Stimulated activated CD8-positive, alpha-beta memory T cell treated with anti-CD3 and anti-CD28 coated beads, Interleukin-12 subunit alpha, Interleukin-12 subunit beta, amount 100 ng/mL, for 24 hours (primary cell): ENCODE results near the gene INO80D.
"Not testable (repeated sequence)": the region's sequence is repeated elsewhere in the genome, so short reads cannot be mapped to it uniquely, and the experiment has no call there.

Experiments
- DNase-seq: peaks from one replicate; pipeline ENCODE4 v3.0.0-alpha.2; 2020; ENCODE audit errors: extremely low read depth

Gene INO80D

DNA sequence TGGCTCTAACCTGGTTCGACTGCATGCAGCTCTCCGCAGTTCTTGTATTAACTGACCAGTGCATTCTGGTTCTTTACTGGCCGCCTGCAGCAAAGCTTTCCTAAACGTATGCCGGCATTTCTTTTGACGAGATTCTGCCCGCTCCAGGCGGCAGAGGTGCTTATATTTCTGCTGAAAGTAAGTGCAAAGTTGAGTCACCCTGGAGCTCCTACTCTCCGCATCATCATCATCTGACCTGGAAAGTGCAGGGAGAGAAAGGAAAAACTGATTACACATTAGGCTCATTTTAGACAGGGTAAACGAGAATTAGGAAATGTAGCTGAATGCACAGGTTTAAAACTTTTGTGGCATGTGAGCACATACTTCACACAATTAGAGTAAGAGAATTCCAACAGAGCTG lies 57.9 kb downstream of the INO80D start:
- DNase-seq, result no peak

DNA sequence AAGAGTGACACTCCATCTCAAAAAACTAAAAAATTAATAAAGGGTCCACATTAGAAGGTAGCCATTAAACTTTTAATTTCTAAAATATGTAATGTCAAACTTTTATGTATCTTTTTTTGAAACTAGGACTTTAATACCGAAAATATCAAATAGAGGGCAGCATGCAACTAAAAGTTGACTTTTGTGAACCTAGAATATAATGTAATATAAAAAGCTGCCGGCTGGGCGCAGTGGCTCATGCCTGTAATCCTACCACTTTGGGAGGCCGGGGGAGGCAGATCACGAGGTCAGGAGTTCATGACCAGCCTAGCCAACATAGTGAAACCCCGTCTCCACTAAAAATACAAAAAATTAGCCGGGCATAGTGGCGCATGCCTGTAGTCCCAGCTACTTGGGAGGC lies 62.8 kb downstream of the INO80D start:
- no peak for DNase-seq

DNA sequence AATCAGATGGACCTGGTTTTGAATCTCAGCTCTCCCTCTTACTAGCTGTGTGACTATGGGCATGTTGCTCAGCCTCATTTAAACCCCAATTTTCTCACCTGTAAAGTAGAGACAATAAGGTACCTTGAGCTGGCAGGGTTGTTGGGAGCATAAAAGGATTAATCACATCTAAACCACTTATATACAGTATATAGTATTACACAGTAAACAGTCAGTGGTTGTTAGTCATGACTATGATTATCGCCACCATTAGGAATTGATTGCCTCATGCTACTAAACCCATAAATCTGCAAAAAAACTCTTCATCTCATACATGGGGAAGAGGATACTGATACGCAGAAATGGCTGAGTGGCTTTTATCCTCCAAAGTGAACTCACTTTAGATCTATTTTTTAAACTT lies 65.8 kb downstream of the INO80D start:
- no peak for DNase-seq

DNA sequence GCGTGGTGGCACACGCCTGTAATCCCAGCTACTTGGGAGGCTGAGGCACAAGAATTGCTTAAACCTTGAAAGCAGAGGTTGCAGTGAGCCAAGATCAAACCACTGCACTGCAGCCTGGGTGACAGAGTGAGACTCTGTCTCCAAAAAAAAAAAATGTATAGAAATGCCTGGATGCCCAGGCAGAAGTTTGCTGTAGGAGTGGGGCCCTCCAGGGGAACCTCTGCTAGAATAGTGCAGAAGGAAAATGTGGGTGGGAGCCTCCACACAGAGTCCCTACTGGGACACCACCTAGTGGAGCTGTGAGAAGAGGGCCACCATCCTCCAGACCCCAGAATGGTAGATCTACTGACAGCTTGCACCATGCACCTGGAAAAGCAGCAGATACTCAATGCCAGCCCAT lies 70.2 kb downstream of the INO80D start:
- not testable (repeated sequence) for DNase-seq

DNA sequence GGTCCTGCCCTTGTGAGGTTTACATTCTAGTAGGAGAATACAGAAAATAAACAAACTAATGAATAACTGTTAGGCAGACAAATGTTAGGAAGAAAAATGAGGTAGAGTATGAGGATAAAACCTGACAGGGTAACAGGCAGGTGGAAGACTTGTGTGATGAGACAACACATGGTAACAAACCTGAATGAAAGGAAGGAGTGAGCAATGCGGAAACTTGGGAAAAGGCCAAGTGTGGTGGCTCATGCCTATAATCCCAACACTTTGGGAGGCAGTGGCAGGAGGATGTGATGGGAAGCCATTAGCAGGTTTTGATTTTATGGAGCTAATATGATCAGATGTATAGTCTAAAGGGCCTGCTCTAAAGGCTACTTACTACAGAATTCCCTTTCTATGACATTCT lies 74.2 kb downstream of the INO80D start:
- DNase-seq, result no peak

DNA sequence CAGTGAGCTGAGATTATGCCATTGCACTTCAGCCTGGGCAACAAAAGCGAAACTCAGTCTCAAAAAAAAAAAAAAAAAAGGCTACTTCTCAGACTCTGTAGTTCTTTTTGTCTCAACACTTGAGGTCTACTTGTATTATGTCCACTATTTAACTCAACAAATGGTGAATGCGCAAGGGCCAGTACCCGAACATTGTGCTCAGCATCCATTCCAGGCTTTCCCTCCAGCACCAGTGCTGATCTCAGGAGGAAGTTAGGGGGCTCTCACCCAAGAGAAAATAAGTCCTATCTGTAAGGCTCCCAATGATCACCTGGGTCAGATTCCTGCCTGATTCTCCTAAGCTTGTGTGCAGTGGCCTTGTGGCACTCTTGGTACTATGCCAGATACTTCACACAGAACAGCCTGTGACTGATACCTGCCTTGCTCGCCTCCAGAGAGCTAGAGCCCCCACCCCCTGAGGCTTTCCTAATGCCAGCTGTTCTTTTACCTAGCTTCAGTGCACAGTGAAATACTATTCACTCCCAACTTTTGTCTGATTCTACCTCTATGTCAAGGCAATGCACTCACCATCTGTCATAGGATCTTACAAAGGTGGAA lies 74.9 kb downstream of the INO80D start:
- DNase-seq, result no peak

DNA sequence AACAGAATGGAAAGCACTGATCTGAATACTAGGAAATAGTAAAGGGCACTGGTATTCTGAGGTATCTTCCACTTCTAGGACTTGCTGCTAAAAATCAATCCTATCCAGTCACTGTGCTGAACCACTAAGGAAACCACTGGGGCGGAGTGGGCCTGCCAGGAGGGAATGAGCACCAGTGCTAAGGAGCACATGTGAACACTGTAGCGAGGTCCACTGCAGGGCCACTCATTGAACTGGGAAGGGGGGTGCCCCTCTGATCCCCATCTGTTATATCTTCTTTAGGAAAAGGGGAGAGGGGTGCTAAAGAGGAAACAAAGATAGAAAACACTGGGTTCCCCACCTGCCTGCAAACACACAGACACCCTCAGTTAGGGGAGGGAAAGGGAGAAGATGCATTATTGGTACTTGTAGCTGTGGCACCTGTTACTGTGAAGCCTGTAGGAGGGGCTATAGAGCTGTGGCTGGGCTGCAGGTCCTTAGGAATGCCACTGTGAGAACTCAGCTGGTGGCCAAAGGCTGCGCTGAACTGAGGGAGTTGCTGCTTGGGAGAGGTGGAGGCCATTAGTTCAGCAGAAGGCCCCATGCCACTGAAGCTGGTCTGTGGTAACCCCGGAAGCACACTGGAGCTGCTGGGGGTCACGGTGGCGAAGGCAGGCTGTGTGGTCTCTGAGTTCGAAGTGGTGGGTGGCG lies 81.8 kb downstream of the INO80D start:
- no peak for DNase-seq

DNA sequence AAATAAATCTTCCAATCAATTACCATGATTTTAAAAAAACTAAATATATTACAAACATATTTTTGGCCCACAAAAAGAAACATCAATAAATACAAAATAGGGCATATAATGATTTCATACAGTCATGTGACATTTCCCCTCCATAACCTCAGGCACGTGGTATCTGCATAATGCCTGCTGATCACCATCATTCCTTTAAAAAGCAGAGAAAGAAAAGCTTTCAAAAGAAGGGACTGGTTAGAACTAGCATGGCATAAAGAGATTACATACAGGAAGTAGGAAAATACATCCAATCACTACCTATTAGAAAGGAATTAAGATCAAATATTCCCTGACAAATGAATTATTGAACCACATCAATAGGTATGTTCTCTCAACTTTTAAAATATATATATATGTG lies 83.5 kb downstream of the INO80D start:
- no peak for DNase-seq

DNA sequence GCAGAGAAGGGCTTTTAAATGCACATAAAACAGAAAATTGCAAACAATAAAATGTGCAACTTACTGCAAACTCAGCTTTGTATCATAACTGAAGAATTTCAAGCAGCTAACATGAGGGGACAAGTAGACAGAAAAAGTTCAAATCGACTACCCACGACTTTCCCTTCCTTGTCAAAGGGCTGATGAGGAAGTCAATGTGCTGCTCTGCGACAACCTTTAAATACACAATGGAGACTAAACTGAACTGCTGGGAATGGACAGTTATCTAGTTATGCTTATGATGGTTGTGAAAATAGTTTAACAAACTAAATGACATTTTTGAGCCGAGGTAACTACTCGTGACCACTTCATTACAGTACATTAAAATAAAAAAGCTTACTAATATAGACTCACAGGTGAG lies 84.1 kb downstream of the INO80D start:
- DNase-seq, result no peak

DNA sequence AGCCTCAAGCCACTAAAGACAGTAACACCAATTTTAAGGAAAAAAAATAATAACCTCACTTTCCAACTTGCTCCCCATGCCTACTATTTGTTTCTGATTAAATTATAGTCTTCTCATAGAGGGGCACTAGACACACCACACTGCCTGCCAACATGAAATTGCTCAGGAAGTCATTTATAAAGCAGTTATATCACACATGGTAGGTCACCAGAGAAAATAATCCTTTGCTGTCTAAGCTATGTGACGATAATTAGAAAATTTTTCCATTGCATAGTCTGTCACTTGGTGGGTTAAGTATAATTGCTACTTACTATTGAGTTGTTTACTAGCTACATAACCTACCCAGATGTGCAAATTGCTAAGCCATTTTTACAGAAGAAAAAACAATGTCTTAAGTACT lies 85.2 kb downstream of the INO80D start:
- no peak for DNase-seq

DNA sequence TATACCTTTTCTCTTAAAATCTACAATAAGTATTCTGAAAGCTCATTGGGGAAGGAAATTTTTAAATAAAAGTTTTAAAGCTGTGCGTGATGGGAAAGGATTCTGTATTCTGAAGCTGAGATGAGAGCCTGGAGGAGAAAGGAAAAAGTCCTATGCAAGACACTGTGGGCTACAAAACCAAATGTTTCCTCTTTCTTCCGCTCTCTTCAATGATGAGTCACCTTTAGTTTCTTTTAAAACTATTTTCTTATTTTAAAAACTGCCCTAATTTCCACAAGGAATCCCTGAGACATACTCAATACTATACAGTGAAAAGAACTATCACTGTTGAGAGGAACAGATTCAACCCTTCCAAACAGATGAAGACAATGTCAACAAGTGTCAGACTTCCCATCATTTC lies 87.4 kb downstream of the INO80D start:
- no peak for DNase-seq

DNA sequence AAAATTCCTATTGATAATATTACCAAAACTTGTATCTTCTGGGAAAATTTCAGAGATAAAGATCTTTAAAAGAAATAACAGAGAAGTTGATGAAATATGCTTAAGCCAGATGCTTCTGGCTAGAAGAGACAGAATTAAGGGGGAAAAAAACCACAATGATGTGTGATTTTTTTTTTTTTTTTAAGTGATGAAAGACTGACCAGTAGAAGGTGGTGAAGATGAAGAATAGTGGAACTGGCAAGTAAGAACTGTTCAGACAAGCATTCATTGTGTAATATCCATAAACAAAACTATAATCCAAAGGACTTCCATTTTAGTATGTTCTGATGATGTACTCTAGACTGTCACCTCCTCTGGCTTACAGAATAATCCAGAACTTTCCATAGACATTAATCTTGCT lies 89.8 kb downstream of the INO80D start:
- DNase-seq, result no peak

DNA sequence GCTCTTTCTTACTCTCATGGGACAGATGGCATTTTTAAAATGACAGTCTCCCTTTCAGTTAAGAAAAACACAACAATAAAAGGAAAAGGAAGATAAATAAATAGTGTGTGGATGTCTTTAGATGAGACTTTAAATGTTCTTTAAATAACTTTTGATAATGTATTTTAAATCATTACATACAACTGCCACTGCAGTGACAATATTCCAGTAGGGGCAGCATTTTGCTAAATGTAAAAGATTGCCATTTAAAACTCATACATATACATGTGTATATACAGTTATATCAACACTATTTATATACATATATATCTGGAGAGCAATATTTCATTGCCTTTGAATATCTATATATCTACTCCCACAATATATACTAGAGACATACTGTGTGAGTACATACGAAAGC lies 90.7 kb downstream of the INO80D start:
- no peak for DNase-seq

DNA sequence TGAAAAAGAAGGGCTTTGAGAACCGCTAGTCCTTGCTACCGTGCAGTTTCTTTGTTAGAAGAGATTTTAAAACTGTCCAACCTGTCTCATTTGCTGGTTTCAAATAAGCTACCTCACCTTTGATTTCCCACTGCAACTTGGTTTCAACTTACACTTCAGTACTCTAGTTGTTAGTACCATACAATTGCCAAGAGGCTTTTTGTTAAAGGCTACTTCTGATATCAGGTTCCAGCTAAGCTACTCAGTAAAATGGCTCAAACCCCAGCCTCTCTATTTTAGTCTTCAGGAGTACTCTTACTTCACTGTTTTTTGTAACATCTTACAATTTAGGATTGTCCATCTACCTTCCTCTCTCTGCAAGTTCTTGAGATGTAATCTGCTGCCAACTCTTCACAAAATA lies 91.6 kb downstream of the INO80D start:
- no peak for DNase-seq

DNA sequence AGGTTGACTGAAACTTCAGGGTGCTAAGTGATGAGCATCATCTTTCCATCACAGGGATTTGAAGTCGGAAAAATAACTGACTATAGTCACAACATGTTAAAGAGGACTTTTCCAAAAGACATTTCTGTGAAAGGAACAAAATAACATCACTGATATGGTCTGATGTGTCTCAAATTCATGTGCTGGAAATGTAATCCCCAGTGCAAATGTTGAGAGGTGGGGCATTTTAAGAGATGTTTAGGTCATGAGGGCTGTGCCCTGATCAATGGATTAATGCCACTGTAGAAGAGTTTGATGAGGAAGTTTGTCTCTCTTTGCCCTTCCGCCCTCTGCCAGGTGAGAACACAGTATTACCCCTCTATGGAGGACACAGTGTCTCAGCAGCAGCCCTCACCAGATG lies 95.9 kb downstream of the INO80D start:
- no peak for DNase-seq

DNA sequence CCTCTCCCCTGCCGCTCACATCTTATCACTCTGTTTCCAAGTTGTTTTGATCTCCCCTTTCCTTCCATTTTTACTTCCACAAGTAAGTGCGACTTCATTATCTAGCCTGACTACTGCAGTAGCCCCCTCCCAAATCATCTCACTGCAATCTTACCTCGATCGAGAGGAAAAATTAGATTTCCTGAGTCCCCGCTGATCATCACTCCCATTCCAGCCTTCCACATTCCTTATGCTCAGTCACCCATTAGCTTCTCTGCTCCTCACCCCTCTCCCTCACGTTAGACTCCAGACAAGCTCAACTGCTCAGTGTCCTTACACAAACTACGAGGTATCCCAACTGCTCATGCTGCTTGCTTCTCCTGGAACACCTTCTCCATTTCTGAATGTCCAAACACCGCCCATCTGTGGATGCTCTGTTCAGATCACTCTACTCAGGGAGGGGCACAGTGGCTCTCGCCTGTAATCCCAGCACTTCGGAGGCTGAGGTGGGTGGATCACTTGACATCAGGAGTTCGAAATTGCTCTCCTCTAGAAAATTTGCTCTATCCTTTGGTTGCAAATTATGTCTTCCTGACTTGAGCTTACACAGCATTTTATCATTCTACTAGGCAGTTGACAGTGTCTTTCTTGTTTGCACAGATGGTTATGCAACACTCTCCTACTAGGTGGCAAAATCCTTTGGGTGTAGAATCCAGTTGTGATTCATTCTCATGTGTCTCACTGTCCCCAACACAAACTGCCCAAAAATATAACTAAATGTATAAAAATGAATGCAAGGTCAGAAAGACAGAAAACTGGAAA lies 96.5 kb downstream of the INO80D start:
- DNase-seq, result no peak

DNA sequence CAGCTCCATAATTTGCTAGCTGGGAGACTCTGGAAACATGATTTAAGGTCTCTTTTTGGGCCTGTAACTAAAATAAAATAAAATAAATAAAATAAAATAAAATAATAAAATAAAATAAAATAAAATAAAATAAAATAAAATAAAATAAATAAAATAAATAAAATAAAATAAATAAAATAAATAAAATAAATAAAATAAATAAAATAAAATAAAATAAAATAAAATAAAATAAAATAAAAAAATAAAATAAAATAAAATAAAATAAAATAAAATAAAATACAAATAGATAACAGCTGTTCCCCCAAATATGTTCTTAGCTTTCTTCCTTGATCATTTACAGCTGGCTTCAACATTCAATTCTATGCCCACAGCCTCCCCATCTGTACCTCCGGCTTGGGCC lies 97.3 kb downstream of the INO80D start:
- DNase-seq, result not testable (repeated sequence)

DNA sequence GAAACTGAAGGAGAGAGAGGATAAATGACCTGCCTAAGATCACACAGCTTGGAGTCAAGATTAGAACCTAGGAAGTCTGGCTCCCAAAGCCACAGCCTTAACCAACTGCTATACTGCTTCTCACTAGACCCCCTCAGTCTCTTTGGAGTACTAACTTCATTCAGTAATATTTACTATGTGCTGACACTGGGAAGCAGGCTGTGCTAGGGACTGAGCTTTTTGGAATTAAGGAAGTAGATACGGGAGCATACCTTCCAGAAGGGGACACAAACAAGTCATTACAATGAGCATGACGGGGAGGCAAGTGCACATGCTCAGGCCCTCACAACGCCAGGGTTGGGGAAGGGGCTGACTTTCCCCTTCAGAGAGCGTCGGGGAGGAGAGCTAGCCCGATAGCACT lies 97.7 kb downstream of the INO80D start:
- no peak for DNase-seq

DNA sequence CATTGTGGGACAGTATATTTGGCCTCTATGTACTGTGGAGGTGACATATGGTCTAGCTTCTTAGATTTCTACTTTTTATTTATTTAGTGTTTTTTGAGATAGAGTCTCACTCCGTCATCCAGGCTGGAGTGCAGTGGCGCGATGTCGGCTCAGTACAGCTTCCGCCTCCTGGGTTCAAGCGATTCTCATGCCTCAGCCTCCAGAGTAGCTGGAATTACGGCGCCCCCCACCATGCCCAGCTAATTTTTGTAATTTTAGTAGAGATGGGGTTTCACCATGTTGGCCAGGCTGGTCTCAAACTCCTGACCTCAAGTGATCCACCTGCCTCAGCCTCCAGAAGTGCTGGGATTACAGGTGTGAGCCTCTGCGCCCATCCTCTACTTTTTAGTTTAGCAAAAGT lies 99.6 kb downstream of the INO80D start:
- DNase-seq, result not testable (repeated sequence)

DNA sequence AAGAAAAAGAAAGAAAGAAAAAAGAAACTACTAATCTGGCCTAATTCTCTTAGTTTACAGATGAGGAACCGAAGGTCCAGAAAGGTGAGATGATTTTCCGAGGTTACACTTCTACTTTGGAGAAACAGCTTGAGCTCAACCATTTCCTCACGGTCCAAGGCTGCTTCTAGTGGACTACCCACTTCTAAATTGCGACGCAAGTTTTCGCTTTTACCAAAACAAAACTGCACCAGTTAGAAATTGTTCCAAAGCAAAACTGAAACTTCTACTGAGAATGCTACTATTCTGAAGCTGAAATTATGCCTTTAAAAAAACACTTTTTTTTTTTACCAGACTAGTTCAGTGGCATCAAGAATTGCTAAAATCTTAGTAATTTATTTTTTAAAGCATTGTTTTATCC lies 101.6 kb downstream of the INO80D start:
- no peak for DNase-seq

DNA sequence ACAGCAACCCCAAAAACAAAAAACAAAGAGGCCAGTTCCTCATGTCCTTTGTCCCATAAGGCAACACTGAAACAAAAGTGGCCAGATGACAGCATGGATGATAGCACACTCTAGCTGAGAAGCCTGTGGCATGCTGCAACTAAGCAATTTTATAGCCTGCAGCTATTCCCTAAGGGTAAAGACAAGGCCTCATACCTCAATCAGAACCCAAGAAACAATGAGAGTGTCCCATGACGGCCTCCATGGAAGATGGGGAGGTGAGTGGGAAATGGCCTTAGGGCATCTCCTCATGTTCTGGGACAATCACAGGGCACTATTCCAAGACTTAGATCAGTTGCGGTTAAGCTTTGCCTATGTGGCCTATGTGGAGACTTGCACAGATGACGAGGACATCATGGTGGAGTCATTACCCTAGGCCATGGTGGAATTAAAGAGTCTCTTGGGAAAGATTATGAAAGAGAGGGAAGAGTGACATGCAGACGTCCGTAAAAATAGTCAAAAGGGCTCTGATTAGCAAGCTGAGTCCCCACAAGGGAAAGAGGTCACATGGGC lies 103.1 kb downstream of the INO80D start:
- DNase-seq, result no peak

DNA sequence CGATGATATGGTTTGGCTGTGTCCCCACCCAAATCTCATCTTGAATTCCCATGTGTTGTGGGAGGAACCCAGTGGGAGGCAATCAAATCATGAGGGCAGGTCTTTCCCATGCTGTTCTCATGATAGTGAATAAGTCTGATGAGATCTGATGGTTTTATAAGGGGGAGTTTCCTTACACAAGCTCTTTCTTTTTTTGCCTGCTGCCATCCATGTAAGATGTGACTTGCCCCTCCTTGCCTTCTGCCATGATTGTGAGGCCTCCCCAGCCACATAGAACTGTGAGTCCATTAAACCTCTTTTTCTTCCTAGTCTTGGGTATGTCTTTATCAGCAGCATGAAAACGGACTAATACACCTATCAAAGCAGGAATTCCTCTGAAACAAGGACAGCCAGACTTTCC lies 107.2 kb downstream of the INO80D start:
- not testable (repeated sequence) for DNase-seq

DNA sequence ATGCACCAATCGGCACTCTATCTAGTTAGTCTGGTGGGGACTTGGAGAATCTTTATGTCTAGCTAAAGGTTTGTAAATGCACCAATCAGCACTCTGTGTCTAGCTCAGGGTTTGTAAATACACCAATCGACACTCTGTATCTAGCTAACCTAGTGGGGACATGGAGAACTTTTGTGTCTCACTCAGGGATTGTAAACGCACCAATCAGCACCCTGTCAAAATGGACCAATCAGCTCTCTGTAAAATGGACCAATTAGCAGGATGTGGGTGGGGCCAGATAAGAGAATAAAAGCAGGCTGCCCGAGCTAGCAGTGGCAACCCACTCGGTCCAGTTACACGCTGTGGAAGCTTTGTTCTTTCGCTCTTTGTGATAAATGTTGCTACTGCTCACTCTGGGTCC lies 108.3 kb downstream of the INO80D start:
- not testable (repeated sequence) for DNase-seq
